ENCODE results near the gene PIK3R4.

Gene PIK3R4

GRCh38 chr3:130705501-130705900 is 41.1 kb downstream of the PIK3R4 start:
- Histone ChIP-seq H3K4me1 (ENCODE audit: insufficient read depth, low read length, poor library complexity, severe bottlenecking) (no peaks in the 10 kb centered on the region), H3K36me3 (ENCODE audit: insufficient read depth, low read length) (peaks cover 29% of the 10 kb centered on the region; the same call in 1 of the 2 replicates), H3F3A (ENCODE audit: low read depth) (no peaks in the 10 kb centered on the region), H3K79me2 (ENCODE audit: insufficient read depth, low read length) (no peaks in the 10 kb centered on the region), H3K4me2 (ENCODE audit: low read depth, low read length, poor library complexity, severe bottlenecking) (no peak overlapping the region), H3K9ac (ENCODE audit: low read depth, low read length, poor library complexity, severe bottlenecking) (no peak overlapping the region), H3K9me2 (replicated peaks; ENCODE audit: low read depth, low read length) (no peaks in the 10 kb centered on the region), H4K20me1 (ENCODE audit: insufficient read depth, low read length, poor library complexity, severe bottlenecking) (no peaks in the 10 kb centered on the region), H3K9me3 (ENCODE audit: insufficient read depth, low read depth, low read length) (no peaks in the 10 kb centered on the region), H3K4me3 (ENCODE audit: low read length, poor library complexity, severe bottlenecking) (no peak overlapping the region), H3K27me3 (ENCODE audit: insufficient read depth, low read length, poor library complexity, severe bottlenecking) (no peaks in the 10 kb centered on the region), H2AFZ (ENCODE audit: low read length) (no peak overlapping the region)
- TF ChIP-seq EZH2phosphoT487 (IDR thresholded peaks at IDR 0.05; ENCODE audit: borderline replicate concordance) (no peak), CTCF (conservative IDR thresholded peaks at IDR 0.05; ENCODE audit: low read length) (no peak)

- Histone ChIP-seq H3K9me3 (ENCODE audit: insufficient read depth, low read depth, low read length) (no peaks in the 10 kb centered on the region), H3K36me3 (ENCODE audit: insufficient read depth, low read length) (peaks cover 36% of the 10 kb centered on the region; the same call in 1 of the 2 replicates), H4K20me1 (ENCODE audit: insufficient read depth, low read length, poor library complexity, severe bottlenecking) (no peaks in the 10 kb centered on the region), H2AFZ (ENCODE audit: low read length) (no peak overlapping the region), H3K4me1 (ENCODE audit: insufficient read depth, low read length, poor library complexity, severe bottlenecking) (no peaks in the 10 kb centered on the region), H3K79me2 (ENCODE audit: insufficient read depth, low read length) (no peaks in the 10 kb centered on the region), H3K9ac (ENCODE audit: low read depth, low read length, poor library complexity, severe bottlenecking) (no peak overlapping the region), H3K4me2 (ENCODE audit: low read depth, low read length, poor library complexity, severe bottlenecking) (no peak overlapping the region), H3K4me3 (ENCODE audit: low read length, poor library complexity, severe bottlenecking) (no peak overlapping the region), H3K27me3 (ENCODE audit: insufficient read depth, low read length, poor library complexity, severe bottlenecking) (no peaks in the 10 kb centered on the region), H3K9me2 (replicated peaks; ENCODE audit: low read depth, low read length) (no peaks in the 10 kb centered on the region), H3F3A (ENCODE audit: low read depth) (no peaks in the 10 kb centered on the region)
- TF ChIP-seq EZH2phosphoT487 (IDR thresholded peaks at IDR 0.05; ENCODE audit: borderline replicate concordance) (no peak), CTCF (conservative IDR thresholded peaks at IDR 0.05; ENCODE audit: low read length) (no peak)
Measured at GRCh38 chr3:130702985-130703384, 43.6 kb downstream of the PIK3R4 start.

GRCh38 chr3:130700541-130700940 is 46.1 kb downstream of the PIK3R4 start:
- Histone ChIP-seq H3K9me3 (ENCODE audit: insufficient read depth, low read depth, low read length) (no peaks in the 10 kb centered on the region), H3F3A (ENCODE audit: low read depth) (no peaks in the 10 kb centered on the region), H3K79me2 (ENCODE audit: insufficient read depth, low read length) (no peaks in the 10 kb centered on the region), H2AFZ (ENCODE audit: low read length) (no peak overlapping the region), H3K9ac (ENCODE audit: low read depth, low read length, poor library complexity, severe bottlenecking) (no peak overlapping the region), H4K20me1 (ENCODE audit: insufficient read depth, low read length, poor library complexity, severe bottlenecking) (no peaks in the 10 kb centered on the region), H3K36me3 (ENCODE audit: insufficient read depth, low read length) (peaks cover 31% of the 10 kb centered on the region; the same call in 1 of the 2 replicates), H3K27me3 (ENCODE audit: insufficient read depth, low read length, poor library complexity, severe bottlenecking) (no peaks in the 10 kb centered on the region), H3K4me1 (ENCODE audit: insufficient read depth, low read length, poor library complexity, severe bottlenecking) (no peaks in the 10 kb centered on the region), H3K4me2 (ENCODE audit: low read depth, low read length, poor library complexity, severe bottlenecking) (no peak overlapping the region), H3K9me2 (replicated peaks; ENCODE audit: low read depth, low read length) (no peaks in the 10 kb centered on the region), H3K4me3 (ENCODE audit: low read length, poor library complexity, severe bottlenecking) (no peak overlapping the region)
- no peak for TF ChIP-seq CTCF (conservative IDR thresholded peaks at IDR 0.05; ENCODE audit: low read length)
- no peak for TF ChIP-seq EZH2phosphoT487 (IDR thresholded peaks at IDR 0.05; ENCODE audit: borderline replicate concordance)
